MG63 (cell line): ENCODE results near the gene GP1BB. TPM values are rescaled to one million over a fixed set of nuclear protein-coding genes. Genes with fewer than 3 reads are reported as not detected.

Experiments used
- DNase-seq: peaks from one replicate; pipeline ENCODE4 v3.0.0-alpha.2; 2020
- H3K27me3 ChIP-seq: fragments of 250-450 bp; sonication (Bioruptor Pico); 2 replicates; pipeline ENCODE4 v1.5.1; 2020; ENCODE audit warnings: mild to moderate bottlenecking, moderate library complexity
- H3K36me3 ChIP-seq: fragments of 250-450 bp; sonication (Bioruptor Pico); 2 replicates; pipeline ENCODE4 v1.5.1; 2020; ENCODE audit warnings: mild to moderate bottlenecking, moderate library complexity
- H3K4me3 ChIP-seq: fragments of 250-450 bp; sonication (Bioruptor Pico); 2 replicates; pipeline ENCODE4 v1.5.1; 2020; ENCODE audit warnings: mild to moderate bottlenecking, moderate library complexity
- H3K9me3 ChIP-seq: fragments of 250-450 bp; sonication (Bioruptor Pico); 2 replicates; pipeline ENCODE4 v1.5.1; 2020; ENCODE audit warnings: mild to moderate bottlenecking, moderate library complexity
- total RNA-seq: library from RNA; depleted of rRNA; stranded (reverse); fragments of >200 nt; shearing (Covaris generic); gene quantifications from 2 replicates; pipeline ENCODE4 v1.2.3, GENCODE V29; 2014; ENCODE audit warnings: low replicate concordance

The GP1BB gene
- total RNA-seq, 1 experiment from 2014 or later, result 15.9 TPM

DNA sequence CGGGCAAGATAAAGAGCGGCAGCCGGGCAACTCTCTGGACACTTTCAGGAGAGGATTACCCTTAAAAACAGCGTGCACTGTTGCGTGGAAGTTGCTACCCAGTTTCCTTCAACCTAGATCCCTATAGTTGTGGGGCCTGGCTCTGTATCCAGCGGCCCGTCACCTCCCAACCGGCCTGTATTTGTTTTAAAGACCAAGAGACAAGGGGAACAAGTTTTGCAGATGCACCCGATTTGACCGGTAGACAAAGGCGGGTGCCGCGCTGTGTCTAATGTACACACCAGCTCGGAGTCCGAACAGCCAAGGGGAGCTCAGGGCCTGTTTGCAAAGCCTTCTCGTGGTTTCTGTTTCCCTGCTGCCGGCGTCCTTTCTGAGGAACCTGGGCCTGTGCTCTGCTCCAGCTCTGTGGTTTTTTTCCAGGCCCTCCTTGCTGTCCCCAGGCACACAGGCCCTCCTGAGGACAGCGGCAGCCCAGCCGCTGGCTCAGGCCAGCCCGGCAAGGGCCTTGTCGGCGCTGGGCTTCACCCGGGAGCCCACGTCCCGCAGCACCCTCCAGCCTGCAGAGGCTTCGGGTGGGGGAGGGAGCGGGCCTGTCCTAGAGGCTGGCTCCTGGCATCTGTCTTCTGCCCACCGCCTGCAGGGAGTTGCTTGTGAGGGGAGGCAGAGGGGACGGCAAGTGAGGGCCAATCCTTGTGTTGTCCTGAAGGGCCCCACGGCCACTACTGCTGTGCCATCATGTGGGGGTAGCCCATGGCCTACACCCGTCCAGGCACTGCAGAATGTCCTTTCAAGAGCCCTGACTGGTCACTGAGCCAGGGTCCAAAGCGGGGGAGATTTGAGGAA is 38.6 kb downstream of the GP1BB start:
- DNase-seq, result peak; percentile 43
- H3K36me3 ChIP-seq, result peaks cover 38% of the 10 kb centered on the region
- no peaks in the 10 kb centered on the region for H3K9me3 ChIP-seq
- H3K4me3 ChIP-seq, result peak overlapping the region; percentile 61
- H3K27me3 ChIP-seq, result no peaks in the 10 kb centered on the region

DNA sequence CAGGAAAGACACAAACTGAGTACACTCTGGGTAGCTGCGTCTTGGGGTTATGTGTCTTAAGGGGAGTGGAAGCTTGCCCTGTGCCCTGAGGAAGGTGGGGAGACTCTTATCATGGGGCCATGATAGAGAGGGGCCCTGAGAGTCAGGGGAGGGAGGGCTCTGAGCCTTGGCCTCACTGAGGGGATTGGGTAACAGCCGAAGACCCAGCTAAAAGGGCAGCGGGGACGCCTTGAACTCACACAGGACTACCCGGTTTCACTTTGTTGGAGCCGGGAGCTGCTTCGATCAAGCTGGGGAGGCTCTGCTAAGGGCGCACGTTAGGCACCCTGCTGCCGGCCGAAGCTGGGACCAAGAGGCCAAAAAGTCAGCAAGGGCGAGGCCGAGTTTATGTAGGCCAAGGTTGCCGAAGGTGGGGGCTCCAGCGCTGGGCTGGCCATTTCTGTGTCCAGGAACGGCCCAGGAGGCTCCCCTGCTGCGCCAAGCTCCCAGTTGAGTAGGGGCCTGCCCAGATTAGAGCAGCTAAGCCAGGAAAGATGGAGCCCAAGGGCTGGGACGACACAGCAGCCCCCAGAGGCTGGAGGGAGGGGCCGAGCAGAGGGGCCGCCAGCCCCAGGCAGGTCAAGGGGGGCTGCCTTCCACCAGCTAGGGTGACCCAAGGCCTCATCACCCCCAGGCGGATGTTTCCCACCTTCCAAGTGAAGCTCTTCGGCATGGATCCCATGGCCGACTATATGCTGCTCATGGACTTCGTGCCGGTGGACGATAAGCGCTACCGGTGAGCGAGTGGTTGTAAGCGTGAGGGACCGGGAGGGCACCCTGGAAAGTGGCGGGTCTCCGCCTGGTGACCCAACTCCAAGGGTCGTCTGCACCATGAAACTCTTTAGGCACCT is 39.5 kb downstream of the GP1BB start:
- no peaks in the 10 kb centered on the region for H3K27me3 ChIP-seq
- H3K9me3 ChIP-seq, result no peaks in the 10 kb centered on the region
- DNase-seq, result no peak
- H3K4me3 ChIP-seq, result peak overlapping the region; percentile 61
- peaks cover 41% of the 10 kb centered on the region for H3K36me3 ChIP-seq

DNA sequence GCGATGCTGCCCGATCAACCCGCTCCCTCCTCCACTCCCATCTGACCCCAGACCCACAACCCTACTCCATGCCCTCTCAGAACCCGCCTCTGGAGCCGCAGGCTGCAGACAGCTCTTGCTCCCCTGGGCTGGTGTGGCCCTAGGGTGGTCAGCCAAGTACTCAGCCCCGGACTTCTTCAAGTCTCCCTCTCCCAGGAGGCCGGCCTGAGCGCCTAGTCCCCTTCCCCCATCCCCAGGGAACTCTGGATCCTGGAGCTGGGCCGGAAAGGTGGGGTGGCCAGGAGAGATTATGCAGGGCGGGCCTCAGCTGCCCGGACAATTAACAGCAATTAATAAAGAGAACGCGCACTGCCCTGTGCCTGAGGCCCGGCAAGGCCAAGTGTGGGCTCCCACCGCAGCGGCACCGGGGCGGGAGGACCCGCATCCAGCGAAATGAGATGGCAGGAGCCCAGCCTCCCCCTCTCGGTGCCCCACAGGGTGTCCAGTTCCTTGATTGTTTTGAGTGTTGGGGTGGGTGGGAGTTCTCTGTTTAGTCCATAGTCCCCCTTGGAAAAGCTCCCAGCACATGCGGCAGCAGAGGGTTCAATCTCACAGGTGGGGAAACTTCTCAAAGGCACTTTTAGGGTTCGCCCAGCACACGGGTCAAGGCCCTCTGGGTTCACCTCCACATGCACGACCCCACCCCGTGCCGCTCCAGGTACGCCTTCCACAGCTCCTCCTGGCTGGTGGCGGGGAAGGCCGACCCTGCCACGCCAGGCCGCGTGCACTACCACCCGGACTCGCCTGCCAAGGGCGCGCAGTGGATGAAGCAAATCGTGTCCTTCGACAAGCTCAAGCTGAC is 40.3 kb downstream of the GP1BB start:
- H3K4me3 ChIP-seq, result no peak overlapping the region
- peaks cover 45% of the 10 kb centered on the region for H3K36me3 ChIP-seq
- H3K27me3 ChIP-seq, result no peaks in the 10 kb centered on the region
- DNase-seq, result no peak
- H3K9me3 ChIP-seq, result no peaks in the 10 kb centered on the region

- DNase-seq, result no peak
- Histone ChIP-seq H3K36me3 (peaks cover 45% of the 10 kb centered on the region), H3K27me3 (no peaks in the 10 kb centered on the region), H3K4me3 (no peak overlapping the region), H3K9me3 (no peaks in the 10 kb centered on the region)
Observed at GRCh38 chr22:19764299-19764593, 40.9 kb downstream of the GP1BB start.

DNA sequence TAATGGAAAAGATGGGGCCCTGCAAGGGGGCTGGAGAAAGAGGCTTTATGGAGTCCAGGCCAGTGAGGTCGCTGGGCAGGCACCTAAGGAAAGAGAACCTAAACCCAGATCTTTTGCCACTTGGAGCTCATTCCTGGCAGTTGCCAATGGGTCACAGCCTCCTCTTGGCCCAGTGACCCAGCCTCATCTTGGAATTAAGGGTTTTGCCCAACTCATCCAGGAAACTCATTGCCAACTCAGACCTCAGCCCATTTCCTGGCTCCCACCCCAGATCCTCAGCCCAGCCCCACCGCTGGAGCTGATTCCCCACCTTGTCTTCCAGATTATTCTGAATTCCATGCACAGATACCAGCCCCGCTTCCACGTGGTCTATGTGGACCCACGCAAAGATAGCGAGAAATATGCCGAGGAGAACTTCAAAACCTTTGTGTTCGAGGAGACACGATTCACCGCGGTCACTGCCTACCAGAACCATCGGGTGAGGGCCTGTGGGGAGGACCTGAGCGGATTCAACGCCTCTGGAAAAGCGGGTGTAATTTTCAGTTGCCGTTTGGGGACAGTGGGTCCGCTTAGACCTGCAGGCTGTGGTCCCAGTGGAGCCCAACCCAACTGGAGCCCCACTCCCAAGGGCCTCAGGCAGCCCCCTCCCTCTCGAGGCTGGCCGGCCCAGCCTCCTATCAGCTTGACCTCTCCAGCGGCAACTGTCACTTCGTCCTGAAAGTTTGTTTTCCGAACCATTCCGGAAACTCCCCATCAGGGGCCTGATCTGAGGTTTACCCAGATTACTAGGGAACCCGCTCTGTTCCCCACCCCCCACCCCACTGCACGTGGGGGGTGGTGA is 41.5 kb downstream of the GP1BB start:
- no peak overlapping the region for H3K4me3 ChIP-seq
- peaks cover 45% of the 10 kb centered on the region for H3K36me3 ChIP-seq
- H3K9me3 ChIP-seq, result no peaks in the 10 kb centered on the region
- no peaks in the 10 kb centered on the region for H3K27me3 ChIP-seq
- DNase-seq, result peak; percentile 74

GRCh38 chr22:19765477-19766239 is 42.3 kb downstream of the GP1BB start:
- H3K36me3 ChIP-seq, result peaks cover 49% of the 10 kb centered on the region
- no peaks in the 10 kb centered on the region for H3K27me3 ChIP-seq
- H3K9me3 ChIP-seq, result no peaks in the 10 kb centered on the region
- no peak for DNase-seq
- no peak overlapping the region for H3K4me3 ChIP-seq

DNA sequence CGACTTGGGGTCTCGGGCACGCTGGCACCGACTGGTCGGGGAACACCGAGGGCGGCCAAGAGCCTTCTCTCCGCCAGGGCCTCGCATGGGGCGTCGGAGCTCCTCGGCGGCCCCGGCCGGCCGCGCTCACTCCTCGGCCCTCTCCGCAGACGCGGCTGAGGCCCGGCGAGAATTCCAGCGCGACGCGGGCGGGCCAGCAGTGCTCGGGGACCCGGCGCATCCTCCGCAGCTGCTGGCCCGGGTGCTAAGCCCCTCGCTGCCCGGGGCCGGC is 42.8 kb downstream of the GP1BB start:
- no peak for DNase-seq
- H3K27me3 ChIP-seq, result no peaks in the 10 kb centered on the region
- no peaks in the 10 kb centered on the region for H3K9me3 ChIP-seq
- H3K36me3 ChIP-seq, result peaks cover 49% of the 10 kb centered on the region
- H3K4me3 ChIP-seq, result no peak overlapping the region

GRCh38 chr22:19766511-19767426 is 43.4 kb downstream of the GP1BB start:
- Histone ChIP-seq H3K36me3 (peaks cover 49% of the 10 kb centered on the region), H3K9me3 (no peaks in the 10 kb centered on the region), H3K4me3 (no peak overlapping the region), H3K27me3 (no peaks in the 10 kb centered on the region)
- DNase-seq, result no peak

DNA sequence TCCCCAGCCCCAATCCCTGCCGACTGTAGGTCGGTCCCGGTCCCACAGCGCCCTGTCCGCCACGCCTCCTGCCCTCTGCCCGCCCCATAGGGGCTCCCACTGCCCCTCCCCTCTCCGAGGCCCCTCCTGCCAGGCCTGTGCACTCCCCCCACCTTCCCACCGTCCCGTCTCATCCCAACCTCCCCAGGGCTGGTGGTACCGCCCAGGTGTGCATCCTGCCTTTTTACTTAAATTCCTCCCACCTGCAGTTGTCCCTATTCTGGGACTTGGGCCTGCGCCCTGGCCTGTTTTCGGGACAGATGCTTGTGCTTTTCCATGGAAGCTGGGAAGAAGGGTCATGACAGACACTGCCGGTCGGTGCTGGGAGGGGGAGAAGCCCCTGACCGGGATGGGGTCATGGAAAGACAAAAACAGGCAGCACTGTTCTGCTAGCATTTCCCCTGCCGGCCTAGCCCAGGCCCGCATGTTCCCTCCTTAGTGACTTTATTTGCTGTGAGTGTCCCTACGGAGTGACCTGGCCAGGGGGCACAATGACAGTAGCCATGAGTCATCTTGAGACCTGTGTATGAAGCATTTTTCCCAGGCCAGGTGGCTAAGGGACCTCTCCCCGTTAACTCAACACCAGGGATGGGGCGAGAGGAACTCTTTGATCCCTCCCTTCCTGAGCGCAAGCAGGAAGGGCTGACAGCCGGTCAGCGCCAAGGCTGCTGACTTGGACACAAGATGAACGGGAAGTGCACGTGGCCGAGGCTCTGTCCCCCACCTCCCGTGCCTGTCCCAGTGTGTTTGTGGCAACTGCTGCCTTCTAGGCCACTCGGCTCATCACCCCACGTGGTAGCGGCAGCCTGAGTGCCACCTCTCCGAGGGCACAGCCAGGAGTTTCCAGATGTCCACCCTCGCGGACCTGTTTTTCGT is 44.3 kb downstream of the GP1BB start:
- no peak for DNase-seq
- no peaks in the 10 kb centered on the region for H3K9me3 ChIP-seq
- no peaks in the 10 kb centered on the region for H3K27me3 ChIP-seq

GRCh38 chr22:19769393-19769715 is 46.0 kb downstream of the GP1BB start:
- H3K4me3 ChIP-seq, result no peak overlapping the region
- no peaks in the 10 kb centered on the region for H3K27me3 ChIP-seq
- peaks cover 25% of the 10 kb centered on the region for H3K36me3 ChIP-seq
- no peaks in the 10 kb centered on the region for H3K9me3 ChIP-seq
- no peak for DNase-seq

More for the DNA sequence above, 44.3 kb downstream of the GP1BB start:
- Histone ChIP-seq H3K4me3 (no peak overlapping the region), H3K36me3 (peaks cover 41% of the 10 kb centered on the region)

DNA sequence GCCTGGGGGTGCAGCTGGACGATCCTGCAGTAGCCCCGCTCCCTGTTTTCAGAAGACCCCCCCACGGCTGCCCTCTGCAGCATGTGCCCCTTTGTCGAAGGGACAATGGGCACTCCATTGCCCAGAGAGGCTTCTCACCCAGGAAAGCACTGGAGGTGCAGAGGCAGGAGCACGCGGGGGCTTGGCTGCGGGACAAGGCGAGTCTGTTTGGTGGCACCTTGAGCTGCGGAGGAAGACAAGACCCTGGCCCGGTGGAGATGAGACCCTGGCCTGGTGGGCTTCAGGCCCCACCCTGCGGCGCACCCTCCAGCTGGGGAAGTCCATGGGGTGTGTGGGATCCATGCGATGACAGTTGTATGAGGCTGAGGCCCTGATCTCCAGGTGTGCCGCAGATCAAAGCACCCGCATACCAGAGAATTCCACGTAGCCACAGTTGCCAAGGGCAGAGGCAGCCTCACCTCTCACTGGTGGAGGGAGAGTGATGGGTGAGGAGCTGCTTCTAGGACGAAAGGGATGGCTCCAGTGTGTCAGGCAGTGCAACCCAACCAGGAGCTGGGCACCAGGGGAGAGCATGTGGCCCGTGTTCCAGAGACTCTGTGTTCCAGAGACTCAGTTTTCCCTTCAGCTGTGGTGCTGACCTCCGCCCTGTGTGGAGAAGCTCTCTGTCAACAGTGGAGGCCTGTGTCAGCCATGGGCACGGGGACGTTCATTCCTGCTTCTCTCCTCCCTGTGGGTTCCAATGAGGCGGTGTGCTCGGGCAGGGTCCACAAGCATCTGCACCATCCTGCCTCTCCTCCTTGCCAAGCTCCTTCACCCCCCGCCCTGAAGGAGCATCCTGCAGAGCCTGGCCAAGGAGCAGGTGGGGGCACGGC is 47.2 kb downstream of the GP1BB start:
- H3K9me3 ChIP-seq, result no peaks in the 10 kb centered on the region
- H3K36me3 ChIP-seq, result peaks cover 13% of the 10 kb centered on the region
- no peak for DNase-seq
- no peaks in the 10 kb centered on the region for H3K27me3 ChIP-seq
- no peak overlapping the region for H3K4me3 ChIP-seq

GRCh38 chr22:19772422-19772672 is 49.0 kb downstream of the GP1BB start:
- DNase-seq, result no peak
- Histone ChIP-seq H3K9me3 (no peaks in the 10 kb centered on the region), H3K27me3 (no peaks in the 10 kb centered on the region), H3K4me3 (no peak overlapping the region), H3K36me3 (peaks cover 9% of the 10 kb centered on the region)

DNA sequence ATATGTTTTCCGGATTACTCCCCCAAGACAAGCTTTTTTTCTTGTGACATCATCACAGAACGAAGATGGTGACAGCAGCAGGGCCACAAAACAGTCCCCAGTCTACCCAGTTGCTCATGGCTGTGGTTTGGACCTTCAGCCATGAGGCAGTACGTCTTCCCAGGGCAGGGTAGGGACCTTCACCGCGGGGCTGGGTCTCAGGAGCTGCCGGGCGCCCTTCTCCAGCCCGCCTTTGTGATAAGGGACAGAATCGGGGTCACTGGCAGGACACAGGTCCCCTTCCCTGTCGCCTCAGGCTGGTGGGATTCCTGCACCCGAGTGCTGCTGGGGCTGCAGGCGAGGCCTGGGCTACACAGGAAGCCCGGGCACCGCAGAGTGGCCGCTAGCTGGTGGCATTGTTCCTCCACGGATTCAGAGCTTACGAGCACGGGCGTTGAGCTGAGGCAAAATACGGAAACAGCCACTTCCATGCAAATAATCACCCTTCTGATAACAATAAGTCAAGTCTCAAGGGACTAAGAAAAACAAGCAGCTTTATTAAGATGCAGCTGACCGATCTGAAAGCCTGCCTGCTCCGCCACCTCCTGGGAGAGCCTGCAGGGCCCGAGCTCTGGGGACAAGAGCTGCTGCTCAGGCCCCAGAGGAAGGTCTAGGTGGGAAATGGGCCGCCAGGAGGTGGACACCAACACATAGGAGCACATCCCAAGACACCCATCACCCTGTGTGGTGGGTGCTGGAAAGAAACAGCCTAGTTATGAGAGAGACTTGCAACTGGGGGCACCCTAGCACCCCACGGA is 49.5 kb downstream of the GP1BB start:
- DNase-seq, result no peak
- Histone ChIP-seq H3K36me3 (peaks cover 7% of the 10 kb centered on the region), H3K27me3 (no peaks in the 10 kb centered on the region), H3K9me3 (no peaks in the 10 kb centered on the region), H3K4me3 (no peak overlapping the region)
